GM19452 (cell line): ENCODE measurements around the gene PKP1.
"Not testable (repeated sequence)": the region's sequence is repeated elsewhere in the genome, so short reads cannot be mapped to it uniquely, and the experiment has no call there.

ENCODE experiments used
- ATAC-seq: cut with Tn5 transposase; IDR thresholded peaks from one replicate; pipeline ENCODE4 v1.9.1; 2021; ENCODE audit not compliant: unreplicated experiment

Gene PKP1, protein sequence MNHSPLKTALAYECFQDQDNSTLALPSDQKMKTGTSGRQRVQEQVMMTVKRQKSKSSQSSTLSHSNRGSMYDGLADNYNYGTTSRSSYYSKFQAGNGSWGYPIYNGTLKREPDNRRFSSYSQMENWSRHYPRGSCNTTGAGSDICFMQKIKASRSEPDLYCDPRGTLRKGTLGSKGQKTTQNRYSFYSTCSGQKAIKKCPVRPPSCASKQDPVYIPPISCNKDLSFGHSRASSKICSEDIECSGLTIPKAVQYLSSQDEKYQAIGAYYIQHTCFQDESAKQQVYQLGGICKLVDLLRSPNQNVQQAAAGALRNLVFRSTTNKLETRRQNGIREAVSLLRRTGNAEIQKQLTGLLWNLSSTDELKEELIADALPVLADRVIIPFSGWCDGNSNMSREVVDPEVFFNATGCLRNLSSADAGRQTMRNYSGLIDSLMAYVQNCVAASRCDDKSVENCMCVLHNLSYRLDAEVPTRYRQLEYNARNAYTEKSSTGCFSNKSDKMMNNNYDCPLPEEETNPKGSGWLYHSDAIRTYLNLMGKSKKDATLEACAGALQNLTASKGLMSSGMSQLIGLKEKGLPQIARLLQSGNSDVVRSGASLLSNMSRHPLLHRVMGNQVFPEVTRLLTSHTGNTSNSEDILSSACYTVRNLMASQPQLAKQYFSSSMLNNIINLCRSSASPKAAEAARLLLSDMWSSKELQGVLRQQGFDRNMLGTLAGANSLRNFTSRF

DNA sequence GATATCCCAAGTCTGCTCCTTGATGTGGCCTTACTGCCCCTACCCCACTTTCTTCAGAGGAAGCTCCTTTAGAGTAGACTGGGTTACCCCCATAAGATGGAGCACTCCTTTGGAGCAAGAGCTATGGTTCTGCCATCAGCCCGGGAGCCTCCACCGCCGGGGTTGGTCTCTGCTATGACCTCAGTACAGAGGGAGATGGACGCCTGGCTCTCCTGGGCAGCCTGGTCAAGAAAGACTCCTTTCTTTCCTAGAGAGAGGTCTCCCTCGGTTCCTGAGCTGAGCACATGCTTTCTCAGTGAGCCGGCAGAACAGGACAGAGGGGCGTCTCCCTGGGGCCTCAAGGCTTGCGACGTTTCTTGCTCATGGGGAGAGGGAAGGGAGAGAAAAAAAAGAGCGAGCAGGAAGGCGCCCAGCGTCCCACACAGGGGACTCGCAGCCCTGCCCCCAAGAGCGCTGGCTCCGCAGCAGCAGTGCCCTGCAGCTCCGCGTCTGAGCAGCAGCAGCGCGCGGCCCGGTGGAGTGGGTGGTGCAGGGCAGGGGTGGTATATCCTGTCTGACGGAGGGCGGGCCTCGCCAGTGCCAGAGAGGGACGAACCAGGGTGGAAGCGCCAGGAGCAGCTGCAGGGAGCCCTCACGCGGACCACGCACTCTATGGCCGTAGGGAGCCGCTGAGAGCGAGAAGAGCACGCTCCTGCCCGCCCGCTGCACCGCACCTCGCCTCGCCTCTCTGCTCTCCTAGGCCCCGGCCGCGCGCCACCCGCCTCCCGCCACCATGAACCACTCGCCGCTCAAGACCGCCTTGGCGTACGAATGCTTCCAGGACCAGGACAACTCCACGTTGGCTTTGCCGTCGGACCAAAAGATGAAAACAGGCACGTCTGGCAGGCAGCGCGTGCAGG, at the start of gene PKP1:
PKP1 (plus strand) TSS at position 576 of the 899 bp plus-strand sequence; CDS start at position 773, 197 bp downstream.
- no peak for ATAC-seq

DNA sequence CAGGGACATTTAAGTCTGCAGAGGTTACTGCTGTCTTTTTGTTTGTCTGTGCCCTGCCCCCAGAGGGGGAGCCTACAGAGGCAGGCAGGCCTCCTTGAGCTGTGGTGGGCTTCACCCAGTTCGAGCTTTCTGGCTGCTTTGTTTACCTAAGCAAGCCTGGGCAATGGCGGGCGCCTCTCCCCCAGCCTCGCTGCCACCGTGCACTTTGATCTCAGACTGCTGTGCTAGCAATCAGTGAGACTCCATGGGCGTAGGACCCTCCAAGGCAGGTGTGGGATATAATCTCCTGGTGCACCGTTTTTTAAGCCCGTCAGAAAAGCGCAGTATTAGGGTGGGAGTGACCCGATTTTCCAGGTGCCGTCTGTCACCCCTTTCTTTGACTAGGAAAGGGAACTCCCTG, 43.7 kb upstream of the PKP1 start:
- not testable (repeated sequence) for ATAC-seq

DNA sequence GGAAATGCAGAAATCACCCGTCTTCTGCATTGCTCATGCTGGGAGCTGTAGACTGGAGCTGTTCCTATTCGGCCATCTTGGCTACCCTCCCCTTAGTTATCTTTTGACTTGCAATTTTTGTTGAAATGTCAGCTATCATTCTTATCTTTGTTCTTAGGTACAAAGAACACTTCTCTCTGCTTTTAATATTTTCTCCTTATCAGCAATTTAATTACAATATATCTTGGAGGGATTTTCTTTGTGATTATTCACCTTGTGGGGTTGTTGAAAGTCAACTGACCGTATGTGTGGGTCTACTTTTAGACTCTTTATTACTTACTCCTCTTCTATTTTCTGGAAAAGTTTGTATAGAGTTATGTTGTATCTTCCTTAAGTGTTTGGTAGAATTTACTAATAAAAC, 43.1 kb upstream of the PKP1 start:
- no peak for ATAC-seq

DNA sequence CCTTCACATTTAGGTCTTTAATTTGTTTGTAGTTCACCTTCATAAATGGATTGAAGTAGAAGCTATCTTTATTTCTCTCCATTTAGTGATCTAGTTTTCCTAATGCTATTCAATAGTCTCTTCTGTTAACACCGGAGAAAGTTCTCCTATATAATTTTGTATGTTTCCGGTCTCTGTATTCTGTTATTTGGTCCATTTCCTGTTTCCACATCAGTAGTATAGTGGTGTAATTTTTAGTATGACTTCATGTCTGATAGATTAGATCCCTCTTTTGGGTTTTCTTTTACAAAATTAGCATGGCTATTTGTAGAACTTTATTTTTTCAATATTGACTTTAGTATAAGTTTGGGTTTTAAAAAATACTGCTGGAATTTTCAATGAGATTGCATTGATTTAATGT, 41.6 kb upstream of the PKP1 start:
- ATAC-seq: no peak

DNA sequence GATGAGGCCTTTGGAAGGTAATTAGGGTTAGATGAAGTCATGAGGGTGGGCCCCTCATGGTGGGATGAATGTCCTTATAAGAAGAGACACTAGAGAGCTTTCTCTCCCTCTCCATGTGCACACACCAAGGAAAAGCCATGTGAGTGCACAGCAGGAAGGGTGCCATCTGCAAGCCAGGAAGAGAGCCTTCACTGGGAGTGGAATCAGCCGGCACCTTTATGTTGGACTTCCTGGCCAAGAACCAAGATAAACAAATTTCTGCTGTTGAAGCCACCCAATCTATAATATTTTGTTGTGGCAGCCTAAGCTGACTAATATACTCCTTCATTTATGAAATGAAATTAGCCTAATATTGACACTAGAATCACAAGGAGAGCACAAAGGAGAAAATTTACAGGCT, 38.2 kb upstream of the PKP1 start:
- no peak for ATAC-seq

DNA sequence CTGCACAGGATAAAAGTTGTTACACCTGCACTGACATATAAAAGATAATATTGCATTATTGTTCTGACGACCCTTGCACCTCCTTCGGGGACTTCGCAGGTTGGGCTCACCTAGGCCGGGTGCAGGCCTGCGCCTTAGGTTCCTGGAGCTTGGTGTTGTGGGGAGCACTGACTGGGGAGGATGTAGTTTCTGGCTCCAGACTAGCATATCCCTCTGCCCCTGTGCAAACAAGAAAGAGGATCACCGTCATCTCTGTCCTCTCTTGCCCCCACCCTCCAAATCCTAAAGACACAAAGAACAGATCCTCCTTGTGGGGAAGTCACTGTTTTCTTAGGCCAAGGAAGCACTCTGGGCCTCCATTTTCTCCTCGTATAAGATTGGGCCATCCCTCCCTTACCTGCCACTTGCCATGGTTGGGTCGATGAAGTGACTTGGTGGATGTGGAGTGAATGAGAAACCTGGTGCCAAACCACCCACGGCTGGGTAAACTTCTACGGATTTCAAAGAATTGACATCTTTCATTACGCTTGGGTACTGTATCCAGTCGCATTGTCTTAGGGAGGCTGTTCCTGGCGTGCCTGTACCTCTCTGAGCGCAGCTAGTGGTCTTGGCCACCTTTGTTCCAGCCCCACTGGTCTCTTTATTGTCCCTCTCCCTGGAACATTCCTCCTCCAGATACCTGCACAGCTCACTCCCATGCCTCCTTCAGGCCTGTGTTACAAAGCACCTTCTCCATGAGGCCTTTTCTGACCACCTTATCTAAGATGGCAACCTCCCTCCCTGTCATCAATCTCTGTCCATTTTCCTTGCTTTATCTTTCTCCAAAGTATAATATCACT, 34.4 kb upstream of the PKP1 start:
- no peak for ATAC-seq

DNA sequence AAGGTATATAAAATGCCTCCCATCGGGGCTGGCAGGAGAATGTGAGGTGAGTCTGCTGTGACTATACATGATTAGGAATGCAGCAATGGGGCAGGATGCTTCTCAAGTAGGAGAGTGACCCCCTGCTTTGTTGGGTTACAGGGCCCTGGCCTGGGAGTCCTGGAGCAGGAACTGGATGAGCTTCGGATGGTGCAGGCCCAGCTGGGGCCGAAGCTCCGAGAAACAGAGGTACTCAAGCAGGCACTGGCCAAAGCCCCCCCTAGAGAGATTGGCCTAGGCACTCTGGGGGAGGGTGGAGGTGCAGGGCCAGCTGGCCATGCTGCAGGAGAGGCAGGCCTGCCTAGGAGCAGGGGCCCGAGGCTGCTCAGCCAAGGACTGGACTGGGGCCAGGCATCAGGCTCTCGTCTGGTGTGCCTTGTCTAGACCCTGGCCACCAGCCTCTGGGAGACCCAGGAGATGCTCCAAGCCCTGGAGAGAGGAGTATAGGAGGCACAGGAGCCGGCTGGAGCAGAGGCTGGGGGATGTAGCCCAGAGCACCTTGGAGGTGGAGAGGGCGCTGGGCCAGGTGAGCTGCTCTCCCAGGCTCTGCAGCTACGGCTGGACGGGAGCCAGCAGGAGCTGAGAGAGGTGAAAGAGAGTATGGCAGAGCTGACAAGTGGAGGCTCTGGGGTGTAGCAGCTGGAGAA, 32.8 kb upstream of the PKP1 start:
- ATAC-seq: no peak

DNA sequence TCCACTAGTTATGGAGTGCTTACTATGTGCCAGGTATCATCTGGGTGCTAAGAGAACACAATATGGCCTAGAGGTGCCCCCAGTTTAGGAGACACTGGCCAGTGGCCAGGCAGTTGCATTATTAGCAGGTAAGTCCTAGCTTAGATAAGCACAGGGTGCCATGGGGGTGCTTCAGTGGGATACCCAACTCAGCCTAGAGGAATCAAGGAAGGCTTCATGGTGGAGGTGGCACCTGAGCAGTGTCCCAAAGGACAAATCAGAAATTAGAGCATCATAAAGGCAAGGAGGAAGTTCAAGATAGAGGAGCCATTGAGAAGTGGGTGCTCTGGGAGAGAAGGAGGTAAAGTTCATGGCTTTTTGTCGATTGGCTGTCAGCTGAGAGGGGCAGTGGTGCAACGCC, 31.9 kb upstream of the PKP1 start:
- no peak for ATAC-seq

DNA sequence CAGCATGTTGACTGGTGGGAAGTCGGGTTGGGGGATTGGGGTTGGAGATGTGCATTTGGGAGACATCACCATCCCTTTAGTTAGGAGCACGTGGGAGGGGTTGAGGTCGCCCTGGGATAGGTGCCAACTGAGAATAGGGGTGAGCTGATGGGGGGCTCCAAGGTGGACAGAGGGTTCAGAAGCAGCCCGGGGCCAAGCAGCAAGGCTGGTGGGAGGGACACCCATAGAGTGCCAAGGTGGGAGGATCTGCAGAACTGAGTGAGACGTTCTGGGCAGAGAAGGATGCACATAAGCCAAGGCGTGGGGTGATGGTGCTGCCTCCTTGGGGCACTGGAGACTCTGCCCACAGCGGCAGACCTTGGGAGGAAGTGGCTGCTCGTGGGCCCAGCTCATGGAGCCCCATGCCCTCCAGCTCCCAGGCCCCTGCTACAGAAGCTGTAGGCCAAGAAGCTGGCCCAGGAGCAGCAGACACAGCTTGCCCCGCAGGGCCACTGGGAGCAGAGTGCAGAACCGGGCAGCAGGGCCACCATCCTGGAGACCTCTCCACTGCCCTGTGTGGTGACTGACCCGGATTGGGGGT, 31.4 kb upstream of the PKP1 start:
- no peak for ATAC-seq

DNA sequence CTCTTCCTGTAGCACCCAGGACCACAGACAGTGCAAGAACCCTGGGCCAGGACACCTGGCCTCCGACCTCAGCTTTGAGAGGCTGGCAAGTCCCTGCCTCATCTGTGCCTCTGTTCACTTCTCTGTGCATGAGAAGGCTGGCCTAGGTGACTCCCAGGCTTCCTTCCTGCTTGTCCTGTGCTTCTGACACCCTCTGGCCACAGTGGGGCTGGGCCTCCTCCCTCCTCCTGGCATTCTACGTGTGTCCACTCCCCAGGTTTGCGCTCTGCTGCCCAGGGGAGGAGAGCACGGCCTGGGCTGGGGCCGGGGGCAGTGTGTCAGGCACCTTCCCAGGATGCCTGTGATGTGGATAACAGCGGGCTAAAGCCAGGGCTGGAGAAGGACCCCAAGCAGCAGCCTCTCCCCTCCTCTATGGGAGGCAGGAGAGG, 30.3 kb upstream of the PKP1 start:
- no peak for ATAC-seq

DNA sequence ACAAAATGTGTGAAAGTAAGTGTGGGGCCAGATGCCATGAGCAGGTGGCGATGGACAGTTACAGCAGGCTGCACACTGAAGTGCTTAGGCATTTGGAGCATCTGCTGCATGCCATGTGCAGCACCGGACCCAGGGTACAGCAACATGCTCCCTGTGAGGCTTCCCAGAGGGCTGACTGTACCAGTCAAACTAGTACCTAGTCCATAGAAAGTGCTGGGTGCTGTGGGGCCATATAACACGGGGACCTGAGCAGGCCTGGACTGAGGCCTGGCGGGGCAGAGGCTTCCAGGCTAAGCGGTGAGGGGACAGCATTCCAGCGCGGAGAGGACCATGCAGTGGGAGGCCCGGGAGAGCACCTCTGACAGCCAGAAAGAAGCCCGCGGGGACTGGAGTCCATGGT, 29.9 kb upstream of the PKP1 start:
- no peak for ATAC-seq

DNA sequence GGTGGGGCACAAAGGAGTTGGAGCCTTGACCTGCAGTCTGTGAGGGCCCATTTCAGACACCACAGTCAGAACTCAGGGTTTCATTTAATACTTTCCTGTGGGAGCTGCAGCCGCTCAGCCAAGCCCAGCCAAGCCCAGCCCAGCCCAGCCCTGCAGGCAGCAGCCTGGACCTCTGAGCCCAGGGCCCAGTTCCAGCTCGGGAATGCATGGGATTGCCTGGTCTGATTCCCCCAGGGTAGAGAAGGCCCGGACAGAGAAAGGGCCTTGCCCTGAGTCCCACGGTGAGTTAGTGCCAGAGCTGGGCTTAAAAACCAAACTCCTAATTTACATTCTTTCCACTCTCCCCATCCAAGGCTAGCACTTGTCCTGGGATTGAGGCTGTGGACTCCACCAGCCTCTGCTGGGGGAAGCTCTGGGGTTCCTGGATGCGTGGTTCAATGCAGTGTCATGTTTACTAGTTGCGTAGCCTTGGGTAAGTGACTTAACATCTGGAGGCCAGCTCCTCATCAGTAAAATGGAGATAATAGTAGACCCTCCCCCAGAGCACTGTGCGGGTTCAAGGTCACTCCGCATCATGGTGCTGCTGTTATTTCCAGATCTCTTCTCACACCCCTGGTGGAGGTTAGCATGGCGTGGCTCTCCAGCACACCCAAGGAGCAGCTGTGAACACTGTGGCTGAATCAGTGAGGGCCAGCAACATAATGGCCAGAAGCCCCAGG, 29.2 kb upstream of the PKP1 start:
- no peak for ATAC-seq

DNA sequence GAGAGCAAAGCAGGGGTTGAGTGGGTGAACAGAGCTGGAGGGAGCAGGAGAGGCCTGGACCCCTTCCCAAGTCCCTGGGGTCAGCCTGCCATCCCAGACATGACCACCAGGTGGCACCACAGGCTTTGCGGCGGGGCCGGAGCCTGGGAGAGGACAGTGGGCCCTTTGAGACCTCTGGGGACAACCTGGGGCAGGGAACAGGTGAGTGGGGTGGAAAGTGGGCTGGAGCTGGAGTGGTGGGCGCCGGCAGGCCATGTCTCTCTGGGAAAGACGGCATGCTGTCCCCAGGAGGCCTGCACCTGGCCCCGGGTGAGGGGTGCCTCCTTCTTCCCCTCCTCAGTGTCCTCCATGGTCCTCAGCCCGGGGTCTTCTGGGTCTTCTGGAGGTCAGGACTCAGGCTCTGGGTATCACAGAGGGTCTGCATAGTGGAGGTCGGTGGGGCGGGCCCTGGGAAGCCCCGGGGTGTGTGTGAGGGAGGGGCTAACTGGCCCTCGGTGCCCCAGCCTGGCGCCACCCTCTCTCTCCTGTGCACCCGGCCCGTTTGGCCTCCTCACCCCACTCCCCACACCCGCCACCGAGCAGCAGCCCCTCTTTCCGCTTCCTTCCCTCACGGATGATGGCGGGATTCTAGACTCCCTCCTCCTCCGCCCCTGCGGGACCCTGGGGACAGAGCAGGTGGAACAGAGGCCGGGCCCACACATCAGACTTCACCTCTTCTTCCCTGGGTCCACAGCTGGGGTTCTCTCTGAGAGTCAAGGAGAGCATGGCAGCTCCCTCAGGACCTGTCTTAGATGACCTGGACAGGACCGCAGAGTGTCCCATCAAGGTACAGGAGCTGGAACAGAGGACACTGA, 28.5 kb upstream of the PKP1 start:
- ATAC-seq: no peak

DNA sequence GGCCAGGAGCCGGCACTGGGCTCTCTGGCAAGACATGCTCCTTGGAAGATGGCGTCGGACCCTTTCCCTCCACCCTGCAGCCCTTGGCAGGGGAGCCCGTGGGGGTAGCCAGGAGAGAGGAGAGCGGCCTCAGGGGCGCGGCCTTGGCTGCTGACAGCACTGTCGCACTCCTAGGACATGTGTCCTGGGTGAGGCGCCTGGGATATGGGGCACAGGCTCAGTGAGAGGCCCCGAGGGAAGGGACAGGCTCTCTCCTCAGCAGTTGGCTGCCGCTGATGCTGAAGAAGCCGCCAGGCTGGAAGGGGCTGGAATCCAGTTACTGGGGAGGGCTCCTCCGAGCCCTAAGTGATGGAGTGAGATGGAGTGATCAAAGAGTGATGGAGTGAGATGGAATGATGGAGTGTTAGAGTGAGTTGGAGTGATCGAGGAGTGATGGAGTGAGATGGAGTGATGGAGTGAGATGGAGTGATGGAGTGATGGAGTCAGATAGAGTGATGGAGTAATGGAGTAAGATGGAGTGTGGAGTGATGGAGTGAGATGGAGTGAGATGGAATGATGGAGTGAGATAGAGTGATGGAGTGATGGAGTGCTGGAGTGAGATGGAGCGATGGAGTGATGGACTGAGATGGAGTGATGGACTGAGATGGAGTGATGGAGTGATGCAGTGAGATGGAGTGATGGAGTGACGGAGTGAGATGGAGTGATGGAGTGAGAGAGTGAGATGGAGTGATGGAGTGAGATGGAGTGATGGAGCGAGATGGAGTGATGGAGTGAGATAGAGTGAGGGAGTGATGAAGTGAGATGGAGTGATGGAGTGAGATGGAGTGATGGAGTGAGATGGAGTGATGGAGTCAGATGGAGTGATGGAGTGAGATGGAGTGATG, 27.6 kb upstream of the PKP1 start:
- ATAC-seq: no peak

DNA sequence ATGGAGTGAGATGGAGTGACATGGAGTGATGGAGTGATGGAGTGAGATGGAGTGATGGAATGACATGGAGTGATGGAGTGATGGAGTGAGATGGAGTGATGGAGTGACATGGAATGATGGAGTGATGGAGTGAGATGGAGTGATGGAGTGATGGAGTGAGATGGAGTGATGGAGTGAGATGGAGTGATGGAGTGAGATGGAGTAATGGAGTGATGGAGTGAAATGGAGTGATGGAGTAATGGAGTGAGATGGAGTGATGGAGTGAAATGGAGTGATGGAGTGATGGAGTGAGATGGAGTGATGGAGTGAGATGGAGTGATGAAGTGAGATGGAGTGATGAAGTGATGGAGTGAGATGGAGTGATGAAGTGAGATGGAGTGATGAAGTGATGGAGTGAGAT, 25.2 kb upstream of the PKP1 start:
- ATAC-seq: not testable (repeated sequence)

DNA sequence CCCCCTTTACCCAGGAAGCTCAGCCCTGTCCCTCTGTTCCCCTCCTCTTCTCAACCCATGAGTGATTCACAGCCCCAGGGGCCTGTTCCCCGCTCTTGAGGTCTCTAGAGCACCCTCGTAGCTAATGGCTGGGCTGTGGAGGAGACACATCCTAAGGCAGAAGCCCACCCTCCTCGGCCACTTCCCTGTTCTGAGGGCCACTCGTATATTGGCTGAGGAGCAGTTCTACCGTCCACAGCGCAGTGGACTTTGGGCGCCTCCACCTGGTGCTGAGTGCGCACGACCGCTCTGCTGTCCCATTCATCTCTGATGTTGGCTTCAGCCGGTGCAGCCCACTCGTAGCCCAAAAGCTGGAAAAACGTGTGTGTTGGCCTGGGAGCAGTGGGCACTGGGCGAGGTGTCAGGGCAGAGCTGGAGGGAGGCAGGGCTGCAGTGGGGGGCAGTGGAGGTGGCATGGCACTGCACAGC, 24.5 kb upstream of the PKP1 start:
- ATAC-seq: no peak
